ENCODE data around the gene UQCRQ. TPM values are rescaled to one million over a fixed set of nuclear protein-coding genes. Genes with fewer than 3 reads are reported as not detected.
A peak's percentile ranks its signal among the peaks of the same experiment; 100 is the strongest.

The UQCRQ gene
- total RNA-seq, 1 experiment from 2014 or later: 254 TPM

DNA sequence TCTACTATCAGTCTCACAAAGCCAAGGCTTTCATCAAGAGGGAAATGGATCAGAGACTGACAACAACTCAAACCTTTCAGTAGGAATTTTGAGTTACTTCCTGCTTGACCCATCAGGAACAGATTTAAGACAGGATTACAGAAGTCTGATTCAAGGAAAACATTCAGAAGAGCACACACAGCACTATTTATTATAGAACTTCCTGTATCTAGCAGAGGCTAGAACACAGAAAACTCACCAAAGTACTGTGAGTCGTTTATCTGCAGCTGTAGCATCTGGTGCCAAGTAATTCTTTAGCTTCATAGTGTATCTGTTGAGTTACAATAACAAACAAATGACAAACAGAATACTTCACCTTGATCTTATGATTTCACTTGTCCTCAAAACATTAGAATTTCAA lies 20.8 kb downstream of the UQCRQ start:
- in situ Hi-C loops (cut with HindIII; ENCODE audit: low pct_unique_long_range_greater_than_20kb, low sequenced_read_pairs): no loop called here
- no peak for DNase-seq (ENCODE audit: low read depth)

- no peak for DNase-seq (ENCODE audit: low read depth)
- in situ Hi-C loops (cut with HindIII; ENCODE audit: low pct_unique_long_range_greater_than_20kb, low sequenced_read_pairs): no loop called here
These were observed 23.1 kb downstream of the UQCRQ start for GRCh38 chr5:132889501-132889900.

DNA sequence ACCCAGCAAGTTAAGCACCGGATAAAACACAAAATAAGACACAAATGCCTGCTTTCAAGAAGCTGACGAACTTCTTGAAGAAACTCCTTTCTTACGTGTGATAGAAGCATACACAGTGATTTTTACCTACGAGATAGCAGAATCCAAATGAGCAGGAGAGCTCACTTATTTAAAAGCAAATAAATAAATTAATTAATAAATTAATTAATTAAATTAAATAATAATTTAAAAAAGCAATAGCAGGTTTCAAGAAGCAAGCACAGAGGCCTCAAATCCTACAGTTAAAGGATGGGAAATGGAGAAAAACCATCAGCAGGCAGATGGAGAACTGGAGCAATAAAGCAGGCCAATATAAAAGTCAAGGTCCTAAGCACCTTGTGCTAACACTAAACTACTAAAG lies 24.4 kb downstream of the UQCRQ start:
- in situ Hi-C loops (cut with HindIII; ENCODE audit: low pct_unique_long_range_greater_than_20kb, low sequenced_read_pairs): no loop called here
- DNase-seq (ENCODE audit: low read depth): no peak

- in situ Hi-C loops (cut with HindIII; ENCODE audit: low pct_unique_long_range_greater_than_20kb, low sequenced_read_pairs): no loop called here
- DNase-seq (ENCODE audit: low read depth): no peak
These were observed 29.4 kb downstream of the UQCRQ start for GRCh38 chr5:132895719-132896305.

GRCh38 chr5:132896685-132897084 lies 30.2 kb downstream of the UQCRQ start:
- DNase-seq (ENCODE audit: low read depth): no peak
- in situ Hi-C loops (cut with HindIII; ENCODE audit: low pct_unique_long_range_greater_than_20kb, low sequenced_read_pairs): no loop called here

GRCh38 chr5:132898094-132898493 lies 31.7 kb downstream of the UQCRQ start:
- in situ Hi-C loops (cut with HindIII; ENCODE audit: low pct_unique_long_range_greater_than_20kb, low sequenced_read_pairs): no loop called here
- DNase-seq (ENCODE audit: low read depth): no peak

GRCh38 chr5:132901036-132901435 lies 34.6 kb downstream of the UQCRQ start:
- in situ Hi-C loops (cut with HindIII; ENCODE audit: low pct_unique_long_range_greater_than_20kb, low sequenced_read_pairs): no loop called here
- no peak for DNase-seq (ENCODE audit: low read depth)

DNA sequence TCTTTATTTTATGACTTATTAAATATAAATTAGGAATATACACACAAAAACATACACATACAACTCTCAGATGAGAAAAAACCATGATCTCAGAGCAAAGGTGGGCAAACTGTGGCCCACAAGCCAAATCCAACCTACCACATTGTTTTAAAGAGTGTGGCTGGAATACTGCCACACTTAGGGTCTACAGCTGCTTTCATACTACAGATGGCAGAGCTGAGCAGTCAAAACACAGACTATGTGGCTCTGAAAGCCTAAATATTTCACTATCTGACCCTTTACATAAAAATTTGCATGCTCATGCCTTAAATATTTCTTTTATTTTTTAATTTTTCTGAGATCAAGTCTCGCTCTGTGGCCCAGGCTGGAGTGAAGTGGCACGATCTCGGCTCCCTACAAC lies 35.3 kb downstream of the UQCRQ start:
- DNase-seq (ENCODE audit: low read depth): no peak
- in situ Hi-C loops (cut with HindIII; ENCODE audit: low pct_unique_long_range_greater_than_20kb, low sequenced_read_pairs): no loop called here

- DNase-seq (ENCODE audit: low read depth): no peak
- in situ Hi-C loops (cut with HindIII; ENCODE audit: low pct_unique_long_range_greater_than_20kb, low sequenced_read_pairs): no loop called here
These were observed 39.5 kb downstream of the UQCRQ start for GRCh38 chr5:132905938-132906337.

DNA sequence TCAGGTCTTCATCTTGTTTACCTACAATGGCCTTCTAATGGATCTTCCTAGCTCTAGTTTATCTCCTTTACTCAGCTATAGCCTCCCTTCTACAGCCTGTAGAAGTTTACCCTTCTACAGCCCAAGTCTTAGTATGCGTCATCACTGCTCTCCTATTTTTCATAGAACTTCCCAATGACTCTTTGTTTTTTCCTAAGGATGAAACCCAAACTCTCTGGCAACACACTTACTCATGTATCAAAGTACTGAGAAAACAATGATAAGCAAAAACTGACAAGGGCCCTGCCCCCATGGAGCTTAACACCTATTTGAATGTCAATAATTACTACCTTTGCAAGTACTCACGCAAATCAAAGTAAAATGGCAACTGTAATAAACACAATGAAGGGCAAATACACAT lies 40.7 kb downstream of the UQCRQ start:
- in situ Hi-C loops (cut with HindIII; ENCODE audit: low pct_unique_long_range_greater_than_20kb, low sequenced_read_pairs): no loop called here
- DNase-seq (ENCODE audit: low read depth): peak; percentile 2

DNA sequence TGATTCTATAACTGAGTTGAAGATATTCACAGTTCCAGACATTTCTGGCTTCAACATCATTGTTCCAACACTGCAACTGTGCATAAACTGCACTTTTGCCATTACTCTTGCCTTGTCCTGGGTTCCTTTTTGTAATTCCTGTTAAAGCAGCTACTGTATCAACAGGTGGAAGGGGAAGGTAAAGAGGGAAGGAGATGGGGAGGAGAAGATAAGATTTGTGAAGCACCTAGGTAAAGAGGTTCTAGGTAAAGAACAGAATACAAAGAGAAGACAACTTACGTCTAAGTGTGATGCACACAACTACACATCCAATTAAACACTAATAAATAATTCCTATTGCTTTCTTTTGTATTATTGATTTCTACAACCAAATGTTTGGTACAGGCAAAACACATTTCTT lies 43.3 kb downstream of the UQCRQ start:
- DNase-seq (ENCODE audit: low read depth): no peak
- in situ Hi-C loops (cut with HindIII; ENCODE audit: low pct_unique_long_range_greater_than_20kb, low sequenced_read_pairs): no loop called here

GRCh38 chr5:132915681-132916080 lies 49.2 kb downstream of the UQCRQ start:
- DNase-seq (ENCODE audit: low read depth): no peak

GRCh38 chr5:132916086-132916485 lies 49.6 kb downstream of the UQCRQ start:
- no peak for DNase-seq (ENCODE audit: low read depth)
- in situ Hi-C loops (cut with HindIII; ENCODE audit: low pct_unique_long_range_greater_than_20kb, low sequenced_read_pairs): no loop called here

More at GRCh38 chr5:132915681-132916080, 49.2 kb downstream of the UQCRQ start:
- in situ Hi-C loops (cut with HindIII; ENCODE audit: low pct_unique_long_range_greater_than_20kb, low sequenced_read_pairs): no loop called here

Other genes with a start within 250 kb of the UQCRQ start
- gene IL13, start 208.5 kb upstream of the UQCRQ start, total RNA-seq (2014; rRNA removed; shearing (Covaris generic); ENCODE audit: low replicate concordance): not detected in 2 replicates
- not detected in 2 replicates for gene IL4, start 192.7 kb upstream of the UQCRQ start, total RNA-seq (2014; rRNA removed; shearing (Covaris generic); ENCODE audit: low replicate concordance)
- 0.49 and 2.1 TPM in 2 replicates for gene KIF3A, start 129.1 kb upstream of the UQCRQ start, total RNA-seq (2014; rRNA removed; shearing (Covaris generic); ENCODE audit: low replicate concordance)
- not detected in 2 replicates for gene CCNI2, start 119.2 kb upstream of the UQCRQ start, total RNA-seq (2014; rRNA removed; shearing (Covaris generic); ENCODE audit: low replicate concordance)
- gene SEPTIN8, start 89.4 kb upstream of the UQCRQ start, total RNA-seq (2014; rRNA removed; shearing (Covaris generic); ENCODE audit: low replicate concordance): 23.7 and 24.5 TPM in 2 replicates
- not detected in 2 replicates for gene SOWAHA, start 53.3 kb upstream of the UQCRQ start, total RNA-seq (2014; rRNA removed; shearing (Covaris generic); ENCODE audit: low replicate concordance)
- gene SHROOM1, start 36.0 kb upstream of the UQCRQ start, total RNA-seq (2014; rRNA removed; shearing (Covaris generic); ENCODE audit: low replicate concordance): 8.7 and 11.6 TPM in 2 replicates
- gene GDF9, start 173 bp upstream of the UQCRQ start, total RNA-seq (2014; rRNA removed; shearing (Covaris generic); ENCODE audit: low replicate concordance): 0.30 TPM in 1 of 2 replicates, not detected in the other
- gene LEAP2, start 7.0 kb downstream of the UQCRQ start, total RNA-seq (2014; rRNA removed; shearing (Covaris generic); ENCODE audit: low replicate concordance): not detected in 2 replicates
- gene AFF4, start 97.0 kb downstream of the UQCRQ start, total RNA-seq (2014; rRNA removed; shearing (Covaris generic); ENCODE audit: low replicate concordance): 11.5 and 12.7 TPM in 2 replicates
- 7.8 and 15.6 TPM in 2 replicates for gene ZCCHC10, start 159.9 kb downstream of the UQCRQ start, total RNA-seq (2014; rRNA removed; shearing (Covaris generic); ENCODE audit: low replicate concordance)
- 123 and 188 TPM in 2 replicates for gene HSPA4, start 185.4 kb downstream of the UQCRQ start, total RNA-seq (2014; rRNA removed; shearing (Covaris generic); ENCODE audit: low replicate concordance)